ENCODE measurements around the gene PRKCE.

Gene PRKCE

DNA sequence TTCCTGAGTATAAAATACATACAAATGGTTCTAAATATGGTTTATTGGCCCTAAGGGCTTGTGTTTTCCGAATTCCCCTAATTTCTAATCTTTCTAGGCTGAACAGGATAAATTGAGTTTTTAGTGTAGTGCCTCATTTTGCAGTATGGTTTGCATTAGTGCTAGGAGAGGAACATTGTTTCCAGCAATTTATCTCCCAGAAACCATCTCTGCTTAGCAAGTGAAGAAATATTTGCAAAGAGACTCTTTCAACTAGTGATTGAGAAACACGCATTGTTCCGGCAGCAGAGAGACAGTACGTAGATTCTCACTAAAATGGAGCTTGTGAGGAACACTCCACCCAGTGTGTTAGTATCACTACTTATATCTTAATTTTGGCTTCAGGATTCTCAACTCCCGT is 468.0 kb downstream of the PRKCE start:
- in situ Hi-C loops (cut with HindIII; ENCODE audit: low pct_ligation_motif_present, low sequenced_read_pairs) = no loop called here
- Histone ChIP-seq H3K27me3 (replicated peaks) (no peaks in the 10 kb centered on the region), H3K4me3 (ENCODE audit: low read depth, low read length) (no peak overlapping the region), H3K36me3 (replicated peaks) (peaks cover 2% of the 10 kb centered on the region), H3K27ac (peak overlapping the region; percentile 62)
- TF ChIP-seq, protein P1, sequence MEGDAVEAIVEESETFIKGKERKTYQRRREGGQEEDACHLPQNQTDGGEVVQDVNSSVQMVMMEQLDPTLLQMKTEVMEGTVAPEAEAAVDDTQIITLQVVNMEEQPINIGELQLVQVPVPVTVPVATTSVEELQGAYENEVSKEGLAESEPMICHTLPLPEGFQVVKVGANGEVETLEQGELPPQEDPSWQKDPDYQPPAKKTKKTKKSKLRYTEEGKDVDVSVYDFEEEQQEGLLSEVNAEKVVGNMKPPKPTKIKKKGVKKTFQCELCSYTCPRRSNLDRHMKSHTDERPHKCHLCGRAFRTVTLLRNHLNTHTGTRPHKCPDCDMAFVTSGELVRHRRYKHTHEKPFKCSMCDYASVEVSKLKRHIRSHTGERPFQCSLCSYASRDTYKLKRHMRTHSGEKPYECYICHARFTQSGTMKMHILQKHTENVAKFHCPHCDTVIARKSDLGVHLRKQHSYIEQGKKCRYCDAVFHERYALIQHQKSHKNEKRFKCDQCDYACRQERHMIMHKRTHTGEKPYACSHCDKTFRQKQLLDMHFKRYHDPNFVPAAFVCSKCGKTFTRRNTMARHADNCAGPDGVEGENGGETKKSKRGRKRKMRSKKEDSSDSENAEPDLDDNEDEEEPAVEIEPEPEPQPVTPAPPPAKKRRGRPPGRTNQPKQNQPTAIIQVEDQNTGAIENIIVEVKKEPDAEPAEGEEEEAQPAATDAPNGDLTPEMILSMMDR (IDR thresholded peaks at IDR 0.05; ENCODE audit: low read depth, low read length, missing control alignments) = no peak
- DNase-seq = no peak

DNA sequence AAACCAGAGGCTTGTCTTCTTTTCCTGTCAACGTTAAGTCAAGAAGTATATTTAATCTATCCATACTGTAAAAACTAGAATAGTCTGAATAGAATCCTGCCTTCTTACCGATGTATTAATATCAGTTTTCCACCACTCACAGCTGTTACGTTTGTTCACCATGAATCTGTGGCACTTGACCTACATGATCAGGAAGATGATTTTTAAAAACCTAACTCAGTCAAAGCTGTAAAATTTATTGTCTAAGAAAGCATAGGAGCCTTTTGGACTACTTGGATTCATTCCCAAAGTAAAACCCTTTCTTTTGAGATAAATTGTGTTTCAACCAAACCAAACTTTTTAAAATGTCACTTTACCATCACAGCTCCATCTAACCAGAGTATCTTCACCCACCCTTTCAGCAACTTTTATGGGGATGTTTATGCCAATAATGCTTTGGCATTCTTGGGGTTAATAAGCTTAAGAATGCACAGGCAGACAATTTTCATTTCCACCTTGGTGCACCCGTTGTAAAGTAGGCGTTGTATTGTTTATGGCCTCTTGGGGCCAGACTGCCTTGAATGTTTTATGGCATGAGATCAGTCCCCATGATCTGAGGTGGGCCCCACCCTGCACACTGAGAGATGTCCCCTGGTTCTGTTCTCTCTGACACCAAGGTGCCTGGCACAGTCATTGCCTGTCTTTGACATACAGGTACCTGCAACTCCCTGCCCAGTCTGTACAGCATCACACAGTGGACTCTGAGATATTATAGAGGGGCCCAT is 469.5 kb downstream of the PRKCE start:
- DNase-seq = no peak
- no peak overlapping the region for H3K4me3 ChIP-seq (ENCODE audit: low read depth, low read length)
- TF ChIP-seq, protein P1 (IDR thresholded peaks at IDR 0.05; ENCODE audit: low read depth, low read length, missing control alignments) = no peak
- no peaks in the 10 kb centered on the region for H3K36me3 ChIP-seq (replicated peaks)
- H3K27ac ChIP-seq = no peak overlapping the region
- H3K27me3 ChIP-seq (replicated peaks) = no peaks in the 10 kb centered on the region
- in situ Hi-C loops (cut with HindIII; ENCODE audit: low pct_ligation_motif_present, low sequenced_read_pairs) = no loop called here

DNA sequence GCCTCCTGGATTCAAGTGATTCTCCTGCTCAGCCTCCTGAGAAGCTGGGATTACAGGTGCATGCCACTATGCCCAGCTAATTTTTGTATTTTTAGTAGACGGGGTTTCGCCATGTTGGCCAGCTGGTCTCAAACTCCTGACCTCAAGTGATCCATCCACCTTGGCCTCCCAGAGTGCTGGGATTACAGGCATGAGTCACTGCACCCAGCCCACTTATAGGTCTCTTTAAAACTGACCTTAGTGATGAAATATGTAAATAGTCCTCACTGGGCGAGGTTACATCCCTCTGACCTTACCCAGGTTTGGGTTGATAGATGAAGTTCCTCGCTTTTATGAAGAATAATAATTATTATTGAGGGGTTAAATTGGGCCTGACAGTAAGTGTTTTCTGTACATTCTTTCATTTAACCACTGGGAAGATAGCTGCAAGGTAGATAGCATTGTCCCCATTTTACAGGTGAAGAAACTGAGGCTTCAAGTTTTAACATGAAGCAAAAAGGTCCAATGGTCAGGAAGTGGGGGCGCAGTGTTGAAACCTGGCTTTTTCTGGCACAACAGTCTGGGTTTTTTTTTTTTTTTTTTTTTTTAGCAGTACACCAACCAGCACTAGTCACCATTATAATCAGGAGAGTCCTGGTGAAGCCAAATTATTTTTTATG is 471.0 kb downstream of the PRKCE start:
- Histone ChIP-seq H3K27me3 (replicated peaks) (no peaks in the 10 kb centered on the region), H3K36me3 (replicated peaks) (no peaks in the 10 kb centered on the region), H3K4me3 (ENCODE audit: low read depth, low read length) (no peak overlapping the region), H3K27ac (no peak overlapping the region)
- in situ Hi-C loops (cut with HindIII; ENCODE audit: low pct_ligation_motif_present, low sequenced_read_pairs) = no loop called here
- no peak for DNase-seq
- TF ChIP-seq, protein P1 (IDR thresholded peaks at IDR 0.05; ENCODE audit: low read depth, low read length, missing control alignments) = no peak

DNA sequence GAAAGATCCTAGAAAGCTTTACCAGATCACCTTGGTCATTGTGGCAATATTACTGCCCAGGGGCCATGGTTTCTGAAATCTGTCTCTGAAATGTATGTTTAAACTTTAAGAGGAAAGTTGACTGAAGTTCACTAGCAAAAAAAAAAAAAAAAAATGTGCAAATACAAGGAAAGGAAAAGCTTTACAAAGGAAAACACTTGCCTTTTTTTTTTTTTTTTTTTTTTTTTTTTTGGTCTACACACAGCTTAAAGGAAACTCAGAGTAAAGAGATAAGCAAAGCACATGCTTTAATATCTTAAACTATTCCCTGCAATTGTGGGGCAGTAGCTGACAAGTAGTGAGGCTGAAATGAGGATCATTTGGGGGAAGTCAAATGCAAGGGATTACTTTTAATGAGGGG is 471.5 kb downstream of the PRKCE start:
- TF ChIP-seq, protein P1 (IDR thresholded peaks at IDR 0.05; ENCODE audit: low read depth, low read length, missing control alignments) = no peak
- in situ Hi-C loops (cut with HindIII; ENCODE audit: low pct_ligation_motif_present, low sequenced_read_pairs) = no loop called here
- no peak overlapping the region for H3K4me3 ChIP-seq (ENCODE audit: low read depth, low read length)

DNA sequence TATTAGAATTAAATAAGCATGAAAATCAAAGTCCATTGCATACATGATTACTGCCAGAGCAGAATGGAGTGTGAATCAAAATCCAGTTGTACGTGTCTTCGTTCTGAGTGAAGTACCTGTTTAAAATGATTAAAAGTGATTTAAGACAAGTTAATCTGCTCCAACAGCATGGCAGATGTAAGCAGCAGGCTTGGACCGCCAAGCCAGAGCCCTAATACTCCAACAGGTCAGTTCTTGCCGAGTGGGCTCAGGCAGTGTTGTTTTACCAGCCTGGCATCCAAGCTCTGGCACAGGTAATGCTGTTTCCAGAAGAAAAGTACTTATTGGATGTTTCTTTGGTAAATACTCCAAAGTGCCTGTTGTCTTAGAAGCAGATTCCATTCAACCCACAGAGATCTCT is 474.3 kb downstream of the PRKCE start:
- H3K4me3 ChIP-seq (ENCODE audit: low read depth, low read length) = no peak overlapping the region
- H3K36me3 ChIP-seq (replicated peaks) = no peaks in the 10 kb centered on the region
- no peaks in the 10 kb centered on the region for H3K27me3 ChIP-seq (replicated peaks)
- TF ChIP-seq, protein P1 (IDR thresholded peaks at IDR 0.05; ENCODE audit: low read depth, low read length, missing control alignments) = no peak
- DNase-seq = no peak
- H3K27ac ChIP-seq = no peak overlapping the region
- in situ Hi-C loops (cut with HindIII; ENCODE audit: low pct_ligation_motif_present, low sequenced_read_pairs) = no loop called here

More for the DNA sequence above, 471.5 kb downstream of the PRKCE start:
- Histone ChIP-seq H3K27ac (no peak overlapping the region), H3K27me3 (replicated peaks) (no peaks in the 10 kb centered on the region), H3K36me3 (replicated peaks) (no peaks in the 10 kb centered on the region)
- DNase-seq = no peak
